ENCODE data around the gene PTPRD. TPM values are rescaled to one million over a fixed set of nuclear protein-coding genes. Genes with fewer than 3 reads are reported as not detected.

The PTPRD gene
- total and polyA plus RNA-seq, 10 donors, result 0.08 to 11.7 (median 2.9) TPM

GRCh38 chr9:8858596-8859161 lies 1754.1 kb downstream of the PTPRD start:
- TF ChIP-seq POLR2AphosphoS5 (IDR thresholded peaks at IDR 0.05) (no peak), CTCF (IDR thresholded peaks at IDR 0.05 in 8 of 11, conservative IDR thresholded peaks at IDR 0.05 in 3 of 11) (no peak), POLR2A (IDR thresholded peaks at IDR 0.05) (no peak)
- WGBS, 5 donors, result 39 to 52% (median 44%) methylated on average over 20 to 27 of the region's 27 CpGs
- peaks cover 3 to 57% (median 34%) of the 10 kb centered on the region in 7 donors for H3K27me3 ChIP-seq (replicated peaks in 1 of 7)
- H3K36me3 ChIP-seq, result no peaks in the 10 kb centered on the region
- DNase-seq, result no peak
- H3K4me3 ChIP-seq, result peak overlapping the region in 4 of 8 donors; percentile 49 to 70 (median 54)
- H3K9me3 ChIP-seq, result no peaks in the 10 kb centered on the region
- intact Hi-C loops (cut with DNase I; ENCODE audit: low total_unique reads), result no loop called here
- peaks cover 0 to 26% (median 16%) of the 10 kb centered on the region in 6 donors for H3K4me1 ChIP-seq
- H3K27ac ChIP-seq, result no peak overlapping the region

- intact Hi-C loops (cut with DNase I; ENCODE audit: low total_unique reads), result no loop called here
- Histone ChIP-seq H3K4me1 (peaks cover 0 to 26% (median 16%) of the 10 kb centered on the region in 6 donors), H3K36me3 (no peaks in the 10 kb centered on the region), H3K9me3 (no peaks in the 10 kb centered on the region), H3K27ac (no peak overlapping the region), H3K27me3 (replicated peaks in 1 of 7) (peaks cover 3 to 60% (median 36%) of the 10 kb centered on the region in 7 donors), H3K4me3 (peak overlapping the region; percentile 22 to 70 (median 48))
- WGBS, 5 donors, result 1 to 5% (median 2%) methylated on average over 30 to 45 of the region's 45 CpGs
- TF ChIP-seq POLR2AphosphoS5 (IDR thresholded peaks at IDR 0.05), result peak in 1 of 3 donors; percentile 20
- no peak for TF ChIP-seq CTCF (IDR thresholded peaks at IDR 0.05 in 8 of 11, conservative IDR thresholded peaks at IDR 0.05 in 3 of 11)
- TF ChIP-seq POLR2A (IDR thresholded peaks at IDR 0.05), result no peak
- DNase-seq, result peak; percentile 74
Measured at GRCh38 chr9:8857926-8858595, 1754.7 kb downstream of the PTPRD start.

- Histone ChIP-seq H3K4me1 (peaks cover 0 to 26% (median 16%) of the 10 kb centered on the region in 6 donors), H3K4me3 (peak overlapping the region; percentile 22 to 70 (median 48)), H3K36me3 (no peaks in the 10 kb centered on the region), H3K9me3 (no peaks in the 10 kb centered on the region), H3K27me3 (replicated peaks in 1 of 7) (peaks cover 3 to 65% (median 44%) of the 10 kb centered on the region in 7 donors), H3K27ac (no peak overlapping the region)
- DNase-seq, result peak; percentile 76
- TF ChIP-seq POLR2A (IDR thresholded peaks at IDR 0.05), result no peak
- 1 to 3% (median 2%) methylated on average over 11 to 76 of the region's 76 CpGs for WGBS, 5 donors
- intact Hi-C loops (cut with DNase I; ENCODE audit: low total_unique reads), result no loop called here
Measured at GRCh38 chr9:8857068-8857925, 1755.5 kb downstream of the PTPRD start.

- no peak overlapping the region for H3K27ac ChIP-seq
- H3K4me3 ChIP-seq, result peak overlapping the region in 6 of 8 donors; percentile 26 to 70 (median 50)
- peaks cover 0 to 26% (median 16%) of the 10 kb centered on the region in 6 donors for H3K4me1 ChIP-seq
- intact Hi-C loops (cut with DNase I; ENCODE audit: low total_unique reads), result no loop called here
- no peaks in the 10 kb centered on the region for H3K36me3 ChIP-seq
- no peaks in the 10 kb centered on the region for H3K9me3 ChIP-seq
- DNase-seq, result no peak
- TF ChIP-seq POLR2AphosphoS5 (IDR thresholded peaks at IDR 0.05) (no peak), CTCF (IDR thresholded peaks at IDR 0.05 in 8 of 11, conservative IDR thresholded peaks at IDR 0.05 in 3 of 11) (no peak), POLR2A (IDR thresholded peaks at IDR 0.05) (no peak)
- WGBS, 5 donors, result 22 to 32% (median 24%) methylated on average over 9 of the region's 9 CpGs
- H3K27me3 ChIP-seq (replicated peaks in 1 of 7), result peaks cover 3 to 65% (median 45%) of the 10 kb centered on the region in 7 donors
Measured at GRCh38 chr9:8856396-8857067, 1756.3 kb downstream of the PTPRD start.
